GM21723 (cell line): ENCODE data around the gene CDK10.
A peak's percentile ranks its signal among the peaks of the same experiment; 100 is the strongest.
"Not testable (repeated sequence)": the region's sequence is repeated elsewhere in the genome, so short reads cannot be mapped to it uniquely, and the experiment has no call there.

Source experiments
- ATAC-seq: cut with Tn5 transposase; IDR thresholded peaks from one replicate; pipeline ENCODE4 v1.9.1; 2021; ENCODE audit warnings: mild to moderate bottlenecking, moderate library complexity; ENCODE audit not compliant: unreplicated experiment

CDK10 gene

DNA sequence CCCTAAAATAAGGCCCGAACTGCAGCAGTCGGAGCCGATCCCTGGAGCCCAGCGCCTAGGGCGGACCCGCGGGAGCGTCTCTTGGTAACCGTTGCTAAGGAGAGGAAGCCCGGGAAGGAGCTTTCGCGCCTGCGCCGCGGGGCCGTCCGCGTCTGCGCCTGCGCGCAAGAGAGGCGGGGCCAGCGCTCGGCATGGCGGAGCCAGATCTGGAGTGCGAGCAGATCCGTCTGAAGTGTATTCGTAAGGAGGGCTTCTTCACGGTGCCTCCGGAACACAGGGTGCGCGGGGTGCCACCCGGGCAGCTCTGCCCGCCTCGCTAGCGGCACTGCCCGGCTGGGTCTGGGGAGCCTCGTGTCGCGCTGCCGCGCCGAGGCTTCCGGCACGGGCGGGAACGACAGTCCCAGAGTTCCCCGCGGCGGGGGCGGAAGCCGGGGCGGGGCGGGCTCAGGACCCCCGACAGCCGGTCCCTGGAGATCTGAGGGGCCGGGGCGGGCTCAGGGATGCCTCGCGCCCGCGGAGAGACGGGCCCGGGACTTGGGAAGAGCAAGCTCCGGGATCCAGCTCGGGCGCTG, at the start of gene CDK10:
CDK10 (plus strand) TSS at position 170 of the 572 bp plus-strand sequence; CDS start at position 192, 22 bp downstream.
- peak; percentile 82 for ATAC-seq

DNA sequence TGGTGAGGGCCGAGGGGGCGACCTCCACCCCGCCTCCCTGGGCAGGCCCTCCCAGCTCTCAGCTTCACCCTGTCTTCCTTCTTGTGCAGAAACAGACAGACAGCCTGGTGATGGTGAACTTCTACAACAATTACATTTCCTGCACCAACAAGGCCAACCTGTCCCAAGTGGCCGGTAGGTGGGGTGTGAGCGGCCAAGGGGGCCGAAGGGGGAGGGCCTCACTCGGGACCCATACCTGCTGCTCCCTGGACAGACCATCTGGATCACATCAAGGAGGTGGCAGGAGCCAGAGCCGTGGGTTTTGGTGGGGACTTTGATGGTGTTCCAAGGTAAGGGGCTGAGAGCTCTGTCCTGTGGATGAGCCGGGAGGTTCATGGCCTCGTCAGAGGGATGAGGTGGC, 49.1 kb upstream of the CDK10 start:
- ATAC-seq = no peak

DNA sequence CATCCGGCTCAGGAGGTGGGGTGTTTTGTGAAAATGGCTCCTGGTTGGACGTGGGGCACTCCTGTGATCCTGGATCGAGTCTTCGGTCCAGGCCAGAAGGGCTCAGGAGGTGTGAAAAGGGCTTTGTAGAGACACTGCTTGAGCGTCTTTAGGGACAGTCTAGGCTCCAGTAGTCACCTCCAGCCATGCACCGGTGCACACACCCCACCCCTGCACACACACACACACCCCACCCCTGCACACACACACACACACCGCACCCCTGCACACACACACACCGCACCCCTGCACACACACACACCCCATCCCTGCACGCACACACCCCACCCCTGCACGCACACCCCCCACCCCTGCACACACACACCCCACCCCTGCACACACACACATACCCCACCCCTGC, 48.0 kb upstream of the CDK10 start:
- ATAC-seq = no peak

- ATAC-seq = no peak
Measured at GRCh38 chr16:89639385-89639784, 47.1 kb upstream of the CDK10 start.

- ATAC-seq = no peak
Measured at GRCh38 chr16:89641458-89642119, 44.9 kb upstream of the CDK10 start.

DNA sequence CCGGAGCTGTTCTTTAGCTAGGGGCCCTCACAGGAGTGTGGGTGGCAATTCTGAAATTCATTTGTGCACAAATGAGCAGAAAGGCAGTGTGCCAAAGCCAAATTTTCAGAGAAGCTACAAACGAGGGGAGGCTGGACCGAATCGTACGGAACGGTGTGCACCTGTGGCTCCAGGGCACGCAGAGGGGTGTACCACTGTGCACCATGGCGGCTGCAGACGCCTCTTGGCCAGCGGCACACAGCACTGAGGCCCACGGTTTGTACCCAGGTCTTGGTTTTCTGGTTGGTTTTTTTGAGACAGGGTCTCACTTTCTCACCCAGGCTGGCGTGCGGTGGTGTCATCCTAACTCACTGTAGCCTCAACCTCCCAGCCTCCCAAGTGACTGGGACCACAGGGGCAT, 43.9 kb upstream of the CDK10 start:
- no peak for ATAC-seq

GRCh38 chr16:89643769-89644300, 42.7 kb upstream of the CDK10 start:
- no peak for ATAC-seq

GRCh38 chr16:89645122-89645521, 41.4 kb upstream of the CDK10 start:
- no peak for ATAC-seq

- no peak for ATAC-seq
Measured at GRCh38 chr16:89646270-89646669, 40.2 kb upstream of the CDK10 start.

GRCh38 chr16:89646906-89647305, 39.6 kb upstream of the CDK10 start:
- ATAC-seq = no peak

DNA sequence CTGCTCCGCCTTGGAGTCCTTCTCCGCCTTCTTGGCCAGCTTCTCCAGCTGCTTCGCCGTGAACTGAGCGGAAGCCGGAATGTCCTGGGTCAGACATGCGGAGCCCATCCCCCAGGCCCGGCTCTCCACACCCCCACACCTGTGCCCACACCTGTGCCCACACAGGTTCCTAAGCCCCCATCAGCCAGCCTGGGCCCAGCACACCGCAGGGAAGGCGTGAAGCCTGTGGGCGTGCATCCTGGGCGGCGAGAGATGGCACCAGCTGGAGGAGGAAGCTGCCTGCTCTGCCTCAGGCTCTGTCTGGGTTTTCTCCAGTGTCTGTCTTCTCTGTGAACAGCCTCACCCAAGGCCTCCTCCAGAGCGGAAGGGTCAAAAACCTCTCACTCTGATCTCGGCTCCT, 34.9 kb upstream of the CDK10 start:
- no peak for ATAC-seq

GRCh38 chr16:89653656-89654295, 32.7 kb upstream of the CDK10 start:
- no peak for ATAC-seq

DNA sequence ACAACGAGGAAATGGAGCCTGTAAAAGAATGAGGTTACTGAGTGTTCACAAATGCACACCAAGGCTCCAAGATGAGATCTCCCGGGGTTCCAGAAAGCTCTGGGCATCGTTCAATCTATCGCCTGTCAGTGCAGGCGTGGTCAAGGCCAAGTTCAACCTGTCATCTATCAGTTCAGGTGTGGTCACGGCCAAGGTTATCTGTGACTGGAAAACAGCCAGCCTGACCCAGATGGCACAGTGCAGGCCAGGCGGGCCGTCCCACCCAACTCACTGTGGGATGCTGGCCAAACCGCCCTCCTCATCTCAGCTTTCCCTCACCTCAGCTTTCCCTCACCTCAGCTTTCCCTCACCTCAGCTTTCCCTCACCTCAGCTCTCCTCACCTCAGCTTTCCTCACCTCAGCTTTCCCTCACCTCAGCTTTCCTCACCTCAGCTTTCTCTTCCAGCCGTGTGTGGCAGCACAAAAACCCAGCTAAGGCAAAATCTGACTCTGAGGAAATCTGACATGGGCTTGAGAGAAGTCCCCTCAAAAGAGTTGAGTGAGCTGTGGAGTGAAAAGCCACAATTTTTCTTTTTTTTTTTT, 31.3 kb upstream of the CDK10 start:
- no peak for ATAC-seq

GRCh38 chr16:89656435-89657121, 29.9 kb upstream of the CDK10 start:
- no peak for ATAC-seq

- ATAC-seq = peak; percentile 90
Measured at GRCh38 chr16:89657442-89658220, 28.9 kb upstream of the CDK10 start, which contains the start of the genes CHMP1A and SPATA33. Gene CHMP1A (minus strand): TSS chr16:89657708. CDS start chr16:89657588, 120 bp downstream. Gene SPATA33 (plus strand): TSS chr16:89657836. CDS start chr16:89657912, 76 bp downstream.

DNA sequence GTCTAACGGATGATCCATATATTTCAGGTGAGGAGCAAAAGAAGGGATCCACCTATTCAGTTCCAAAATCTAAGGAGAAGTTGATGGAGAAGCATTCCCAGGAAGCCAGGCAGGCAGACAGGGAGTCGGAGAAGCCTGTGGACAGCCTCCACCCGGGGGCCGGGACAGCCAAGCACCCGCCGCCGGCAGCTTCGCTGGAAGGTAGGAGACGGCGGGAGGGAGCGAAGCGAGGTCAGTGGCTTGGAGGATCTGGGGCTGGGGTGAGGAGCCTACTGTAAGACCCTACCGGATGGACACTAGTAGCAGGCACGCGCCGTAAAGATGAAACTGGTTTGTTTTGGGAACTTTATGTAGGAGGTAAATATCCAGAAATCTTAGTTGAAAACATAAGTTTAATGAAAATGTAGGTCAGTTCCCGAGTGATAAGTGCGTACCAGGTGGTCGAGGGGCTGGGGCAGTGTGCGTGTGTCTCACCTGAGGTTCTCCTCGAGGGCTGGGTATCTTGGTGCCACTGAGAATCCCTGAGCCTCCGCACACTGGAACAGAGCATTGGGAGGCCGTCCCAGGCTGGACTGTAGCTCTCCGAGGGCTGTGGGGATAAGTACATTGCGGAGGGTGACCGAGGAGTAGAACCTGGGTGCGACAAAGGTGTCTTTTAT, 28.1 kb upstream of the CDK10 start:
- ATAC-seq = no peak

DNA sequence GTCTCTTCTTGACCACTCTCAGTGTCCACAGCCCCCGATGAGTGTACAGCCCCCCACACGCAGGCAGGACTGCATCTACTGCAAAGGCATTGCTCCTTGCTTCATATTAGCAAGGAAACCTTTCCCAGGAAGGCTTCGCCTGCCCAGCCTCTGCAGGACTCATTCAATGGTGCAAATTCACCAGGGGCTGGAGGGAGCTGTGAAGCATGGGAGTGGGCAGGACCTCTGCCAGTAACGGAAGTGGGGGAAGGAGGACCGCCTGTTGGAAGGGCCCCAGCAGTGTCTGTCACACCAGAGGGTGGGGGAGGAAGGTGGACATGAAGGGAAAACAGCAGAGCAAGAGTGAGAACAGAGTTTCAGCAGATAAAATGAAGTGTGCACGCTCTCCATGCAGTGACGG, 26.3 kb upstream of the CDK10 start:
- no peak for ATAC-seq

DNA sequence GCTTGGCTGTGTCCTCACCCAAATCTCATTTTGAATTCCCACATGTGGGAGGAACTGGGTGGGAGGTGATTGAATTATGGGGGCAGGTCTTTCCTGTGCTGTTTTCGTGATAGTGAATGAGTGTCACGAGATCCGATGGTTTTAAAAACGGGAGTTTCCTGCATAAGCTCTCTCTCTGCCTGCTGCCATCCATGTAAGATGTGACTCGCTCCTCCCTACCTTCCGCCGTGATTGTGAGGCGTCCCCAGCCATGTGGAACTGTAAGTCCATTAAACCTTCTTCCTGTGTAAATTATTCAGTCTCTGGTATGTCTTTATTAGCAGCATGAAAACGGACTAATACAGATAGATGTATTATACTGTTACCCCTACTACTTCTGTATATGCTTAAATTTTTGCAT, 25.3 kb upstream of the CDK10 start:
- ATAC-seq = no peak

DNA sequence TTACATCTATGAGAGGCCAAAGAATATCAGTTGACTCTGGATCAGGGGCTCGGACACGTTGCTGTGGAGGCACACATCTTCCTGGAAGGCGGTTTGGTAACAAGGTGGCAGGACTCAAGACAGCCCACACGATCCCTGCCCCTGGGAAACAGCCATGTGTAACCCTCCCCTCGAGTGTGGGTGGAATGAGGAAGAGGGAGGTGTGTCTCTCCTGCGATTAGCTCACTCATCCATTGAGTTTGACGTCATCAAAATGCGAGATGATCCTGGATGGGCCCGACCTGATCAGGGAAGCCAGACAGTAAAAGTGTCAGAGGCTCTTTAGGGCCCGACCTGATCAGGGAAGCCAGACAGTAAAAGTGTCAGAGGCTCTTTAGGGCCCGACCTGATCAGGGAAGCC, 22.3 kb upstream of the CDK10 start:
- not testable (repeated sequence) for ATAC-seq

DNA sequence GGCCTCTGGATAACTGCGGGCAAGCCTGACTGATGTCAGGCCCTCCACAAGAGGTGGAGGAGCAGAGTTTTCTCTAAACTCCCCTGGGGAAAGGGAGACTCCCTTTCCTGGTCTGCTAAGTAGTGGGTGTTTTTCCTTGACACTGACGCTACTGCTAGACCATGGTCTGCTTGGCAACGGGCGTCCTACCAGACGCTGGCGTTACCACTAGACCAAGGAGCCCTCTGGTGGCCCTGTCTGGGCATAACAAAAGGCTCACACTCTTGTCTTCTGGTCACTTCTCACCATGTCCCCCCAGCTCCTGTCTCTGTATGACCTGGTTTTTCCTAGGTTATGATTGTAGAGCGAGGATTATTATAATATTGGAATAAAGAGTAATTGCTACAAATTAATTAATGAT, 19.5 kb upstream of the CDK10 start:
- ATAC-seq = not testable (repeated sequence)
